Raji (cell line): ENCODE results near the gene HECTD1.

Experiments
- POLR2A ChIP-seq: IDR thresholded peaks from 2 replicates; pipeline ENCODE4 v1.6.1; 2011; ENCODE audit warnings: low read depth, low read length, control low read depth; ENCODE audit not compliant: insufficient read depth

Gene HECTD1

DNA sequence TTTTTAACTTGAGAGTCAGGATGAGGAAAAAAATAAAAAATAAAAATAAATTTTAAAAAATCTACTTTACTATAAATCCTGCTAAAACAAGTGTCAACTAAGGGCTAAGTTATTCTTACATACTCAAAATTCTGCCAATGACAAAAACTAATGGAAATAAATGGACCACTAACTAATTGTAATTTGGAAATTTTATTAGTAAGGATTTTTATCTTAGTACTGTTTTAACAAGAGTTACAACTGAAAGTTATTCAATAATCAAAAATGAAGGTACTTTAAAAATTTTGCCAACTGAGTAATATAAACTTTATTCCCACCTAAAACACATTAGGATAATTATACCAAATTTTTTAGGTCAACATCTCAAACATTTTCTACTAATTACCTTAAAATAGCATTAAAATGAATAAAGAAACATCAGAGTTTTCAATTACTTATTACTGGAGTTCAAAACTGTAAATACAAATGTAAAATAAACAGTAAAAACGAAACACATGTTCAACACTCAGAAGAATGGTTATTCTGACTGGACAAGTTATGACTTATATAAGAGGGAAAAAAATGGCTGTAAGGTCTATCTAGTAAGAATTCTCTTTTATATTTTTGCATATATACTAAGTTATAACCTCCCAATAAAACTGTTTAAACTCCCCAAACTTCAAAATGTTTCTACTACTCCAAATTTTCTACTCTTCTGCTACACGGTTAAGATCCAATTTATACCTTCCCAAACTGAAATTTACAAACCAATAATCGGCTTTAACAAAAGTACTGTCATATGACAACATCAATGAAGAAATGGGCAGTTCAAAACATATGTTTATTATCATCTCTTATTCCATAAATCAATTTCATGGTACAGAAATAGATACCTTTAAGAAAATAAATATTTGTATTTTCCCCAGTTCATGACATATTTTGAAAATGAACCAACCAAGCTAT is 2.7 kb downstream of the HECTD1 start:
- TF ChIP-seq POLR2A, result no peak

DNA sequence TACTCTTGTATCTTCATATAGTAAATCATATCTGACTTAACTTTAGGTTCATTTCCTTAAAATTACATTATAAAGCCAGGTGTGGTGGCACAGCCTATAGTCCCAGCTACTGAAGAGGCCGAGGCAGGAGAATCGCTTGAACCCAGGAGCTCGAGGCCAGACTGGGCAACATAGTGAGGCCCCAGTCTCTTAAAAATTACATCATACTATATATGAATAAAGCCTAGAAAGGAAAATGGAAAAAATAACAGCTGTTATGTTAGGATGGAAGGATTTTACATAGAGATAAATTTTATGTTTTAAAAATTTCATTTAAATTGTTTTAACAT is 4.2 kb downstream of the HECTD1 start:
- no peak for TF ChIP-seq POLR2A

DNA sequence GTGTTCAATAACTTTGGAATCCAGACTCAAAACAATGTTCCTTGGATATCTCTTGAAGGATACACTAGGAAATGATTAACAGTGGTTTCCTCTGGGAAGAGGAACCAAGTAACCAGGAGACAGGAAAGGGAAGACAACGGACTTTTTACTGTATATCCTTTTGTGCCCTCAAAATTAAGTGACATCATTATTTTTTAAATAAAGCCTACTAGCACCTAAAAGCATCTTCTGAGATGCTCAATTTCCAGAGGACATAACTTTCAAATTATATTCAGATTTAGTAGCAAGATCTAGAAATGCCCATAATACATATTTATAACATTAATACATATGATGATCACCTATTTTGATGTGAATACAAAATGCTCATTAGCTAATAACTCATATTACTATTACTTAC is 6.5 kb downstream of the HECTD1 start:
- no peak for TF ChIP-seq POLR2A

DNA sequence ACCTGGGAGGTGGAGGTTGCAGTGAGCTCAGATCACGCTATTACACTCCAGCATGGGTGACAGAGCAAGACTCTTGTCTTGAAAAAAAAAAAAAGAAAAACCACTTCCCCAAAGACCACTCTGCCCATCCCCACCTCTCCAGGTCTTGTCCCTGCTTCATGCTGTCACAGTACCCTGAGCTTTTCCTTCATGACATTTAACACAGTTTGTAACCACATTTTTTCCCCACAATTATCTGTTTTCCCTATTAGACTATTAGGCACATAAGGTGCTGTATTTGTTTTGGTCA is 6.9 kb downstream of the HECTD1 start:
- no peak for TF ChIP-seq POLR2A

DNA sequence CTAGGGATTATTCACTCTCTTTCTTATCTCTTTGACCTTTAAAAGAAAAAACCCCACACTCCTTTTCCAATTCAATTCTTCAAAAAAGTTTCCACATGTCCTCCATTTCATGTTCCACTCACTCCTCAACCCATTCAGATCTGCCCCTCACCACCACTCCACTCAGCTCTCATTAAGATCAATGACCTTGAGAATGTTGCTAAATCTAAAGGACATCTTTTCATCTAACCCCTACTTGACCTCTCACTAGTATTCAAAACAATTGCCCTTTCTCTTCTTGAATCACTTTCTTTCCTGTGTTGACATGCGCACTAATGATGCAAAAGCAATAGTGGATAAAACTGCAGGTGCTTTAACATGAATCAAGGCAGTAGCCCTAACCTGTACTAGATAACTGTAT is 9.9 kb downstream of the HECTD1 start:
- TF ChIP-seq POLR2A, result no peak

DNA sequence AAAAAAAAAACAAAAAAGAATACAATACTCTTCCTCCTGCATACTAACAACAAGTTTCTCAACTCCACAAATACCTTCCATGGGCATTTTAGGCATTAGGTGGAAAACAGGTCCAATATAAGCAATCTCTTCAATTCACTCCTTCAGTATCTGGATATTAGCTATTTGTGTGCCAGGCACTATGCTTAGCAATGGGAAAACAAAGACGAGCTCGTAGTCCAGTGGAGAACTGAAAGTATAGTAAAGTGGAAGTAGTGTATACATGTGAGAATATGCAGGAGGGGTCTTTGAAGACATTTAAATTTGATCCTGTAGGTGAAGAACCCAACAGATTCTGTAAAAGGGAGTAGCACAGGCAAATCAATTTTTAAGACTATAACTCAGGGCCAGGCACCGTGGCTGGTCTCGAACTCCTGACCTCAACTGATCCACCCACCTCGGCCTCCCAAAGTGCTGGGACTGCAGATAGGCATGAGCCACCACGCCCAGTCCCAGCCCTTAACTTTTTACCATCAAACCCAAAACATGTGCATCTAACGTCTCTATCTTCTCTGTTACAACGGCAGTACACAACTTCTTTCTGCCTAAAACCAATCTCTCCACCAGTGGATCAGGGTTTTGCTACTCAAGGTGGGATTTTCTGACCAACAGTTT is 10.6 kb downstream of the HECTD1 start:
- no peak for TF ChIP-seq POLR2A

DNA sequence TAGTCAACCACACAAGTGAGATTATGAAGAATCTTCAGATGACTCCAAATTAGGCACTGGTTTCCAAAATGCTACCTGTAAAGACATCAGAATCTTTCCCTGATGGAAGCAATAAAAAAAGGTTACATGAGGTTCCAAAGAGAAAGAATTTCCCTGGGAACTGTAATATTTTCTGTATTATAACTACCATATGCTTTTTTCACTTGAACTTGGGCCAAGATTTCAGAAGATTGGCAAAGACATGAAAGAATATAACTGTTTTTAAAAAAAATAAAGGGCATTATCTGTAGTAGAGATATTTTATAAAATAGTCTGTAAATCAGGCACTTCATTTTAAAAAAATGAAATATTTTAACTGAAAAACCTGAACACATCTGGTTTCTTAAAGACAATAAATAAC is 12.9 kb downstream of the HECTD1 start:
- no peak for TF ChIP-seq POLR2A

DNA sequence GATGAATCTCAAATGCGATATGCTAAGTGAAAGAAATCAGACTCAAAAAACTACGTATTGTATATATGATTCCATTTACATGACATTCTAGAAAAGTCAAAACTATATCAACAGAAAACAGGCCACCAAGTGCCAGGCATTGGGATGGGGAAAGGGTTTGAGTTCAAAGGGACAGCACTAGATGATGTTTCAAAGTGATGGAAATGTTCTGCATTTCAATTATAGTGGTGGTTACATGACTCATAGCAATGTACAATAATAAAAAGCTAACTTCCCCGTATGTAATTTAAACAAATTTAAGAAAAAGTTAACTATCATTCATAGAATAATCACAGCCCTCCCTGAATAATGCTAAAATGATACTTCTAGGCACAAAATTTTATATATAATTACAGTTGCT is 13.5 kb downstream of the HECTD1 start:
- no peak for TF ChIP-seq POLR2A

DNA sequence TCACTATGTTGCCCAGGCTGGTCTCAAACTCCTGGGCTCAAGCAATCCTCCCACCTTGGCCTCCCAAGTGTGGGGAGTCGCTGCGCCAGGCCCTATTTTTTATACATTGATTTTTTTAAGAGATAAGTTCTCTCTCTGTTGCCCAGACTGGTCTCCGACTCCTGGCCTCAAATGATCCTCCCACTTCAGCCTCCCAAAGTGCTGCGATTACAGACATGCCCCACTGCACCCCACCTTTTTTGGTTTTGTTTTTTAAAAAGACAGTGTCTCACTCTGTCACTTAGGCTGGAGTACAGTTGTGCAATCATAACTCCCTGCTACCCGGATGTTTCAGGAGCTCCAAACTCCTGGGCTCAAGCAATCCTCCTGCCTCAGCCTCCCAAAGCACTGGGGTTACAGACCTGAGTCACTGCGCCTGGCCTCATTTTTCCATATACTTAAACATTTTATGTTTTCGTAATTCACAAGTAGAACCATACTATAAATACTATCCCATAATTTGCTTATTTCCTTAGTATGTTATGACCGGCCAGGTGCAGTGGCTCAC is 16.8 kb downstream of the HECTD1 start:
- no peak for TF ChIP-seq POLR2A

DNA sequence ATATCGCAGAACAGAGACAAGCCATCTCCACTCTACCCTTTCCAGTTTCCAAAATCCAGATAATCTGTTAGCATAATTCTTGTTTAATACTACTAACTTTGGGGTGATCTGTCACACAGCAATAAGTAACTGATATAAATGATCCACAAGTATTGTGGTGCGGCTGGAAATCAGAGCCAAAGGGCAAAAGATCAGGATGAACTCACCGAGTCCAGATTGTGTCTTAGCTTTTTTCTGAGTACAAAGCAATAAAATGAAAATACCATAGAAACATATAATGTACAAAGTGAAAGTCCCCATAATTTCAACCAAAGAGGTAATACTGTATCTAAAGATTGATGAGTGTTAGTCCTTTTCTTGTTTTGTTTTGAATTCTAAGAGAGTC is 17.4 kb downstream of the HECTD1 start:
- TF ChIP-seq POLR2A, result no peak

DNA sequence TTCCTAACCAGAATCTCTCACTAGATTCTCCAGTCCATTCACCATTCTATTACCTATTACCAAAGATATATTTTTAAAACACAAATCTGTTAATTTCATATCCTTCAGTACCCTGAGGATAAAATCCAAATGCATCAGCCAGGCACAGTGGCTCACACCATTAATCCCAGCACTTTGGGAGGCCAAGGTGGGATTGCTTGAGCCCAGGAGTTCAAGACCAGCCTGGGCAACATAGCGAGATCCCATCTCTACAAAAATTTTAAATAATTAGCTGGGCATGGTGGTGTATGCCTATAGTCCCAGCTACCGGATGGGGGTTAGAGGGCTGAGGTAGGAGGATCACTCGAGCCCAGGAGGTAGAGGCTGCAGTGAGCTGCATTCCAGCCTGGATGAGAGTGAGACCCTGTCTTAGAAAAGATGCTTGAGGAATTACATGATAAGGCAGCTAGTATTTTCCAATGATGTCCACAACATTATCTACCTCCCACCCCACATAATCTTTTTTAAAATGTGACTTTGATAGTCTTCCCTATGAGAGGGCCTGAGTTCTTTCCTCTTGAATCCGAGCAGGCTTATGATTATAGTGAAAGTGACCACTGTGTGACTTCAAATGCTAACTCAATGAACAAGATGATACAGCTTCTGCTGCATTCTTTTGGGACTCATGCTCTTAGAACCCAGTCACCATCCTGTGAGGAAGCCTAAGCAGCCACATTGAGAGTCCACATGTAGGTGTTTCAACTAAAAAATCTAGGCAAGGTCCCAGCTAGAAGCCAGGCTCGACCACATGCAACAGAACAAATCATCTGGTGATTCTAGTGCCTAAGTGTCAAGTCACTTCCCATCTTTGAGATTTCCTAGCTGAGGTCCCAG is 18.0 kb downstream of the HECTD1 start:
- TF ChIP-seq POLR2A, result no peak

DNA sequence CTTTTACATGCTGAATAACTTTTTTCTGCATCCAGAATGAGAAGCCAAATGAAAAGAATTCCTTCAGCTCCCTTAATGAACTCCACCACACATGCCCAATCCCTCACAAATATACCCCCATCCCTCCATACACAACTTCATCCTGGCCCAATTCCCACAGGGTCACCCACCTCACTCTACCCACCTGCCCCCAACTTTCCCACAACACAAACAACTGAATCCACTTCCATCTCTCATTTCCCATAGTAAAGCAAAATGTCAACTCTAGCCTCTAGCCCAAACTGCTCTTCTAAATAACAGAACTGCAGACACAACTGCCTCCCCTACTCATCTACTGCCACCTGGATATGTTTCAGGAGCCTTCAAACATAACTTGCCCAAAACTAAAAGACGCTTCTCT is 18.8 kb downstream of the HECTD1 start:
- no peak for TF ChIP-seq POLR2A

DNA sequence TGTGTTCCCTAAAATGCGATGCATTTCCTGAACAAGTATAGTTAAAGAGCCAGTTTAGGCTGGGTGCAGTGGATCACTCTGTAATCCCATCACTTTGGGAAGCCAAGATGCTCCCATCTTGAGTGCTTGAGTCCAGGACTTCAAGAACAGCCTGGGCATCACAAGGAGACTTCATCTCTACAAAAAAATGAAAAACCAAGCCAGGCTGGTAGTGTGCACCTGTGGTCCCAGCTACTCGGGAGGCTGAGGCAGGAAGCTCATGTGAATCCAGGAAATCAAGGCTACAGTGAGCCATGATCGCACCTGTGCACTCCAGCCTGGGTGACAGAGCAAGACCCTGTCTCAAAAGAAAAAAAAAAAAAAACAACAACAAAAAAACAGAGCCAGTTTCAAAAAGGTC is 26.3 kb downstream of the HECTD1 start:
- no peak for TF ChIP-seq POLR2A

DNA sequence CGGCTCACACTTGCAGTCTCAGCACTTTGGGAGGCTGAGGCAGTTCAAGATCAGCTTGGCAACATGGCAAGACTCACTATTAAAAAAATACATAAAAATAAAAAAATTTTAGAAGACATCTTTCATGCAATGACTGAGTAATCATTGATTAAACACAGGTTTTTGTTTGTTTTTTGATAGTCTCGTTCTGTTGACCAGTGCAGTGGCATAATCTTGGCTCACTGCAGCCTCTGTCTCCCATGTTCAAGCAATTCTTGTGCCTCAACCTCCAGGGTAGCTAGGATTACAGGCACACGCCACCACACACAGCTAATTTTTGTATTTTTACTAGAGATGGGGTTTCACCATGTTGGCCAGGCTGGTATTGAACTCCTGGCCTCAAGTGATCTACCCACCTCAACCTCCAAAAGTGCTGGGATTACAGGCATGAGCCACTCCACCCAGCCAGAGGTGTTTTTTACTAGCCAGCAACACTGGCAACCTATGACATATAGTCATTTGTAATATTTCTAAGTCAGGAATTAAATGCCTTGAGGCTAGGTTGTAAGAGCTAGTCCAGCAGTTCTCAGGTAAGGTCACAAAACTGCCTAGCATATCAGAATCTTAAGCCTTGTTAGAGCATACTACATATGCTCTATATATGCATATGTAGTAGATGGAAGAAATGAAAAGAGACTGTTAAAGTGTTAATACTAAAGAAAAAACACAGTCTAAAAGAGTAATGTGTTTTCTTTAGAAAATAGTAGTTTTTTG is 27.1 kb downstream of the HECTD1 start:
- no peak for TF ChIP-seq POLR2A

DNA sequence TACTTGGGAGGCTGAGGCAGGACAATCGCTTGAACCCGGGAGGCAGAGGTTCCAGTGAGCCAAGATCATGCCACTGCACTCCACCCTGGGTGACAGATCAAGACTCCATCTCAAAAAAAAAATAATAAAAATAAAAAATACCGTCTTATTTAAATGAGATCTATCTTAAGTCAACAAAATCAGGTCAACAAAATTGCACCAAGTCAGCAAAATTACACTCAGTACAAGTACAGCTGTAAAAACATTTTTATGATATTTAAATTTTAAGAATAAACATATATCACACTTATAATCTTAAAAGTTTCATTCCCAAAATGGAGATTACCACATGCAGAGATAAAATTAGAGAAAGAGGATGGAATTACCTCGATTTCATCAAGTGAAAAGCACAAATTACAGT is 33.2 kb downstream of the HECTD1 start:
- no peak for TF ChIP-seq POLR2A
